Left ventricle myocardium superior (tissue), 1 donor: ENCODE measurements around the gene LRTM1. TPM values are rescaled to one million over a fixed set of nuclear protein-coding genes. Genes with fewer than 3 reads are reported as not detected.
A peak's percentile ranks its signal among the peaks of the same experiment; 100 is the strongest.

ENCODE experiments used
- ATAC-seq: fragments of 200-7000 bp; cut with Tn5 transposase; one replicate; pipeline ENCODE4 v1.9.1; 2020; ENCODE audit warnings: mild to moderate bottlenecking, moderate library complexity
- DNase-seq: peaks from one replicate; pipeline ENCODE4 v3.0.0-alpha.2; 2020
- intact Hi-C: fragments of 100-400 bp; cut with micrococcal nuclease; formaldehyde crosslinking; loops from one replicate; pipeline ENCODE4 v1.11.0; 2022
- total RNA-seq: library from RNA; stranded (reverse); fragmentation: NEBNext Ultra II Directional; extraction: Animal tissue kit (Norgen Biotek cat#: 25700); gene quantifications from one replicate; pipeline ENCODE4 v1.2.1, GENCODE V29; 2021
- donor health status: DM: no; HTN: yes; CAD: no; lungs with severe emphysema.

The LRTM1 gene
- total RNA-seq, 1 donor from 2014 or later = not detected

DNA sequence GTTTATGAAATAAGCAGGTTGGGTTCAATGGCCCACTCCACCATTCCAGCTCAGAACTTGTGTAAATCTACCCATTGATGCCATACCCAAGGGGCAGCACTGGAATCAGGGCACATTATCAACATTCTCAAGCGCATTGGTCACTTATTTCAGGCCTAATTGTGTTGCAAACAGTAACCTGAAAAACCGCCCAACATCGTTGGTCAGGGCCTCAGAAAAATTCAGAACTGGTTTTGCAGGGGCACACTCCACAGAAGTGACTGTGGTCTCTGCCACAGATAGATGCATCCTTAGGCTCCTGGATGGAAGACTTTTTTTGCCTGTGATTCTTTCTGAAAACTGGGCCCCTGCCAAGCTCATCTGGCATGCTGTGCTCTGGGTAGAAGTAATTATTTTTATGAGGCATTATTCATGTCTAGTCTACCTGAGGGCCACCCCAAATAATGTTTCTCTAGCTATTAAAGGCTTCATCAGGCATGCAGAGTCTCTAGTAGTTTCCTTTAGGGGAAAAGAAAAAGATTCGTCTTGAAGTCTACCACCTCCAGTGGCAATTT is 21.7 kb upstream of the LRTM1 start:
- no peak for ATAC-seq
- intact Hi-C loops = no loop called here
- DNase-seq = no peak

DNA sequence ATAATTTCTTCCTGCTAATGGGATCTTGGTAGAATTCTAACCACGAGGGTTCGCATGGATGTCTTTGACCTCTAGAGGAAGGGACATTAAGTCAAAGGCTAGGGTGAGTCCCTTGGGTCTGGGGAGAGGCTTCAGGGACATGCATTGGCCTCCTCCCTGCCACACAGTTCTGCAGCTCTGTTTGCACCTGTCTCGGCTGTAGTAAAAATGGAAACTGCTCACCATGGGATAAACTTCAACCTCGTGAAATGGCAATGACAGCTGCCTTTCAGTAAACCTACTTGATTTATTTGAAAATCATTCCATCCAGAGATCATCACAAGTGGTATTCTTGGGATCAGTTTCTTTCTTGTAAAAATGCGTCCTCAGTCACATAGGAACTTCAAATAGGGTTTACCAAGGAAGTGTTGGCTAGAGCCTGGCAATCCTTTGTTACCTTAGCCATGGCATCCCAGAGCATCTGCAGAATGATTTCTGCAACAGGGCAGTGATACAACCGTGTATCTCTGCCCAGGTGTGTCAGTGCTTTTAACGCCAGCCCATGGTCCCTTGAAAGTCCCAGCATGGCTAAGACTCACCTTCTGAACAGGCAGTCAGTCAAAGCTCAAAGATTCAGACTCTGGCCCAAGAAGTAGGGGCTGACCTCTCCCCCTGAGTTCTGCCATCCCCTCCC is 14.0 kb upstream of the LRTM1 start:
- ATAC-seq = no peak
- DNase-seq = no peak
- intact Hi-C loops = no loop called here

DNA sequence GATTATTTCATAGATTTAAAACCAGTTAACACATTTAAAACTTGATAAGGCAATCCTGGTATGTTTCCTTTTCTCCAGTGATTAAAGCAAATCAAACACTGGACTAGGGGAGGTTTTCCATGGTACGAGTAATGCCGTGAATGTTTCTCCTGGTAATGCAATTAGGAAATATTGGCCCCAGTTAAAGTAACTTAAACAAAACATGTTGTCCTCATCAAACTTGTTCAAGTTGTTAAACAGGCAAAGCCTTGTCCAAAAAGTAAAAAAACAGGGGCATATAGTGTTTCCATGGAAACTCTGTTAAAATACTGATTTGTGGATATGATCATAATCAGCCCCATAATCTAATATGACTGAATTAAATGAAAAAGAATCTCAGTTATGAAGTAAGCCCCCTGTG is 13.1 kb upstream of the LRTM1 start:
- no peak for ATAC-seq
- intact Hi-C loops = no loop called here

DNA sequence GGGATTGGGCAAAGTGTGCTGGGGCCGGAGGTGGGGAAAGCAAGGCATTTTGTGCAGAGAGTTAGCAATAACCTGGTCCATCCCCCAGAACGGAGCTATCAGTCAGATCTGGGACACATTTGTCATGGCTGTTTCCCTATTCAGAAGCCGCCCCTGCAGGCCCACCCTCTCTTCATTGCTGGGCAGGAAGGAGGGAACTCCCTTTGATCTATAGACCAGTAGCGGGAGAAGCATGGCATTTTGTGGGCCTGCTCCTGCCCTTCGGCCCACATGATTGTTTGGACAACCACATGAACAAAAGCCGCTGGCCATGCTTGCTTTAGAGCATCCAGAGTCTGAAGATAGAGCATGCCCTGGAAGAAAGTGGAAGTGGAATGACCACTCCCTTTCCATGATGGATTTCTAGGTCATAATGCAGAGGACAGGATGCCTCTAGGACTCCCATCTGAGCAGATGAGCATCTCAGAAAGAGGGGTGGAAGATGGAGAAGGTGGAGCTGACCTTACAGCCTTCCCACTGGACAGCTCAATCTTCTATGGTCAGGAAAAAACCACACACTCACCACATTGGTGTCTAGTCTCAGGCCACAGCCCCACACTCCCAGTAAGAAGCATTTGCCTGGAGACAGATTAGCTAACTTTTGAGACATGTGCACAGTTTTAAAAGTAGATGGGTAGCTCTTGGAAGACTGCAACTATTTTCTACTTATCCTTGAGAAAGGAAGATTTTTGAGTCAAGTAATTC is 11.9 kb upstream of the LRTM1 start:
- DNase-seq (no peak), ATAC-seq (no peak)
- intact Hi-C loops = no loop called here

More for the DNA sequence above, 13.1 kb upstream of the LRTM1 start:
- DNase-seq = no peak

DNA sequence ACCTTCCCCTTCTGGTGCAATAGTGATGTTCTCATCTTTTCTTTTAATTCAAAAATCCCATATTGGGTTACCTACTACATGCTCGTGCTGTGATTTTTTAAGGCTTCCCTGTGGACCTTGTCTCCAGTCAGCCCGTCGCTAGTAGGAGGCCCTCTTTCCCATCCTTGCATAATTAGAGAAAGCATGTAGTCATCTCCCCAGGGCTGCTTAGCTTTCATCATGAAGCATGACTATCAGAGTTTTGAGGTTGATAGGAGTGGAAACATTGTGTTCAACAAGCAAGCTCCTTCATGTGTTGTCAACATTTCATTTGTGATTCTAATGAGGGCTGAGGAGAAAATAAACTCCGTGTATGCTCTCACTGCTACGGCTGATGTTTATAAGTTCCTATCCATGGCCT is 8.7 kb upstream of the LRTM1 start:
- no peak for DNase-seq
- ATAC-seq = no peak
- intact Hi-C loops = no loop called here

DNA sequence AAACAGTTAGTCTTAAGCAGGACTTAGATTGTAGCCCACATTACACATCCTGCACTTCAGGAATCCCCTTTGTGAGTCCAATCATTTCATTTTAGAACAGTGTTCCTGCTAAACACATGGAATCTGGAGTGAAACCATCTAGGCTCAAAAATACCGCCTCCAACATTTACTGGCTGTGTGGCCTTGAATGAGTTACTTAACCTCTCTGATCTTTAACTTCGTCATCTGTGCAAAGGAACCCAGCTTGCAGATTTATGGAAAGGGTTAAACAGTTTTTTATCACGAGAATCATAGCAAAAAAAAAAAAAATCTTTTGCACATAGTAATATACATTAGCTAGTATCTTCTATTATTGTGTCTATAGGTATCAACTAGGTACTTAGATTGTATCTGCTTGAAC is 8.0 kb upstream of the LRTM1 start:
- intact Hi-C loops = no loop called here
- DNase-seq = no peak
- ATAC-seq = no peak

DNA sequence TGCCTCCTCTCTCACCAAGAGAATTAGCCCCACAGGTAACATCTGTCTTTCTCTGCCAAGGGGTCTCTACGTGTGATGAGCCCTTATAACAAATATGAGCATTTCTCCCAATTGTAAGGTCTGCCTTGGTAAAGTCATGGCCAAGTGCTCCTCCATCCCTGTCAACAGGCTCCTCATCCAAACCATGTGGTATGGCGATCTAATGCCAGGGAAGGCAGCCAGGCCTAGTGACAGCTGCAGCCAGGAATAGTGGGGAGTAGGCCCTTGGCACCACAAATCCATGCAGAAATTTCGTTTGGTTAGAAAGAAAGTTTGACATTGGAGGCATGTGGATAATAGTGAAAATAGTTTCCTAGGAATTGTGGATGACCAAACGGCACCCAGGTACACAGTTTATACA is 4.7 kb upstream of the LRTM1 start:
- intact Hi-C loops = no loop called here
- DNase-seq (peak; percentile 58), ATAC-seq (peak; percentile 79)

DNA sequence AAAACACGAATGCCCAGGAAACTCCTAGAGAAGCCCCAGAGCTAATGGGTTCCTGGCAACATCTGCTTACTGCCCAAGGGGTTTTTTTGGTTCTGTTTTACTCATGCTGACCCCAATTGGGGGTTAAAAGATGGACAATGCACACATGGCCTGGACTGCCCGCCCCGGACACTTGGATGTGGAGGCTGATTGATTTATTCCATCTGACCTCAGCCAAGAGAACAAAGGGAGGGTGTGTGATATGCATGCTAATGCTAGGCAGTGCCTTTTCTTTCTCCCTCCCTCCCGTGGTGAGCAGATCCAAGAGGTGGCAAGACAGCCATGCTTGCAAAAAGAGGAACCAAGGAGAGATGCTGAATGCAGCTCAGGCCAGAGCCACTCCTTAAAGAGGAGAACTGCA is 3.3 kb upstream of the LRTM1 start:
- intact Hi-C loops = no loop called here
- DNase-seq = no peak
- ATAC-seq = no peak

DNA sequence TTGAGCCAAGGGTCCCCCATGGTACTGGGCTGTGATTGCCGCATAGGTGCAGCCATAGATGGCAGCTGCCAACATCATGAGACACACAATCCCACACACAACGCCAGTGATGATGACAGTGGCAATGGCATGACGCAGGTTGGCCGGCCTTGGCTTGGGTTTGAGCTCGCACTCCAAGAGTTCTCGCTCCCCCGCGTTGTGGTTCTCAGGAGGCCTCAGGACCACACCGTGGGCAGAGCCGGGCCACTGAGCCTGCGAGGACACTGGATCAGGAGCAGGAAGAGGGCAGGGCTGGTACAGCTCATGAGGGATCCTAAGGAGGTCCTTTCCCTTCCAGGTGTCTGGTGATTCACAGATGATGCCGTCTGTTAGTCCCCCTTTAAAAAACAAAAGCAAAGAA is 9.3 kb downstream of the LRTM1 start:
- DNase-seq (no peak), ATAC-seq (no peak)
- intact Hi-C loops = no loop called here

DNA sequence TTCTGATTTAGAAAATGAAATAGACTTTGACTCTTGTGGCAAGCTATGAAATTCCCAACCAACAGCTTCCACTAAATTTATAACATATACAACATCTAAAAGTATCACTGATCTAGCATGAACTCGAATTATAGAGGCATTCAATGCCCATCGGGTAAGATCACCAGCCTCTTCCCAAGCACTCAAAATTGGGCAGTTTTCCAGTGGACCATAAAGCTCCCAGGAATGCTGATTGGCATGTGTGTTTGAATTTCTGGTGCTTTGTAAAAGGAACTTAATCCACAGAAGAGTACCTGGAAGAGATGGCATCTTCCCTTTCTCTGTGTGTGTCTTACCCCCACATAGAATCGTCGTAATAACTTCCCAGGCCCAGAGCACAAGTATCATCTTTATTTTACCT is 10.0 kb downstream of the LRTM1 start:
- no peak for DNase-seq
- ATAC-seq = no peak
- intact Hi-C loops = no loop called here

DNA sequence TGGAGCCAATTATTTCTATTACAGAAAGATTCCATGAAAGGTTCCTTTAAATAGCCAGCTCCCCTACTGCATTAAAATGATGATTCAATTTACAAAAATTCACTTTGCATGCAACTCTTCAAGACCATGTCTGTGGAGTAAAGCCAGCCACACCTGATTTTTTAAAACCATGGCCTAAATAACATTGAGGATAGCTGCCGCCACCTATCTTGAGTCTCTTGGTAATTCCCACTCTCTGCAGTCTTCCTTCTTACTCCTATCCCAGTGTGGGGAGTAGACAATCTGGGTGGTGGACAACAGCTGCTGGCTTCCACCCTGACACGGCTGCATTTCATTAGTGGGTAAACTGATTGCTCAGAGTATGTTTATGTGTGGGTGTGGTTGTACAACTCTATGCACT is 10.7 kb downstream of the LRTM1 start:
- DNase-seq (no peak), ATAC-seq (no peak)
- intact Hi-C loops = no loop called here

DNA sequence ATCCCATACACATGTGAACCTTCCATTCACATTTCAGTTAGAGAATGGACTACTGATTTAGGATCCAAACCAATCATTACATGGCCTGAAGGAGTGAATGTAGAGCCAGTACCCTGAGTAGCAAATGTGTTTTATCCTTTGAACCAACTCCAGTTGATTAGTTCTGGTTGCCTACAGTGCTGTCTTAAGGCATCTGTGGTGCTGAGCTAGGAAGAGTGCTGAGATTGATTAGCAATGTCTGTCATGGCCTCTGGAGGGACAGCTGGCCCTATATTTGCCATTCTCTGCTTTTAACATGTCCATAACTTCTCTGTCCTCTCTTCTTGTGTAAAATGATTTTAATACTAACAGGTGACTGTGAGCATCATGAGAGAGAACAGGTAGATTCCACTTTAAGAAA is 11.1 kb downstream of the LRTM1 start:
- intact Hi-C loops = no loop called here
- DNase-seq = no peak
- ATAC-seq = no peak

DNA sequence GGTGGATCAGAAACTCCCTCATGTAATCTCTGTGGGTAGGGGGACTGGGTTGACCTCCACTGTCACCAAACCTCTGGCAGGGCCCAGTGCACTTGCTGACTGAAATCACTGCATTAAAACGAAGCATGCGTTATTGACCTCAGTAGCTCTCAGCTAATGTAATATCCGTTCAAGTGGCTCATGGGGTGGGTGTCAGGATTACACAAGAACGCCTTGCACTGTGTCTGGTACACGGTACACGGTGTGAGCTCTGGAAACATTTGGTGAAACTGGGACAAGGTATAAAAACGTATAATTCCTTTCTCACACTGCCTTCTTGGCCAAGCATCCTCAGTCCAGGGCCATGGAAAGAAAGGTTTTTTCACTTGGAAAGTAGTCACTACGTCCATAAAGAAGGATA is 11.9 kb downstream of the LRTM1 start:
- ATAC-seq = no peak
- DNase-seq = no peak
- intact Hi-C loops = no loop called here

DNA sequence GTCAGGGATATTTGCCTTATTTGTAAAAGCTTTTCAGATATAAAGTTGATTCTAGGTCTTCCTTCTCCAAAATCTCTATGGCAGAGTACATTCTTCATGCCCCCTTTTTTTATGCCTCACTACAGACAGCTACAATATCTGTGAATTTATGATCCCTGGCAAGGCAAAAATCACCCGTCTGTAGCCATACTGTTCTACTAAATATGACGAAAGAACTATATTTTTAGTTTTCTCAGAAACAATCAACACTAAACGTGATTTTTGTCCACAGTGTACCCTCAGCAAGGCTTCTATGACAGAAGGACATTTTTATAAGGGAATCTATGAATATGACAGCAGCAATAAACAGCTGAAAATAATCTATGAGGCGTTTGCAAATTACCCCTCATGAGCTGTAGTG is 12.7 kb downstream of the LRTM1 start:
- intact Hi-C loops = no loop called here
- DNase-seq (no peak), ATAC-seq (no peak)

DNA sequence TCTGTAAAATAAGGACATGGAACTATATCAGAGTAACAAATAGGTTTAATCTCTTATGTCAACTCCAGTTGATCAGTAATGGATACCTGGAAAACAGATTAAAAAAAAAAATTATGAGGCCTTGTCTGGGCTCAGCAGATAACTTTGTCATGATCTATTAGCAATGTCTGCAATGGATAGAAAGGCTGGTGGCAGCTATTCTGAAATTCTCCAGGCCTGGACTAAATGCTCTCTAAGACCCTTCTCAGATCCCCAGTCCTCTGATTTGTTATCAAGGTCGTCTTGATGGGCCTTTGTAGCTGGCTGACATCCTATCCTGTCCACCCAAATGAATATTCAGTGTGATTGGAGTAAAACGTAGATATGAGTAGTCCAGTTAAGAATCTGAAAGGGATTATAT is 13.7 kb downstream of the LRTM1 start:
- ATAC-seq (no peak), DNase-seq (no peak)
- intact Hi-C loops = no loop called here

DNA sequence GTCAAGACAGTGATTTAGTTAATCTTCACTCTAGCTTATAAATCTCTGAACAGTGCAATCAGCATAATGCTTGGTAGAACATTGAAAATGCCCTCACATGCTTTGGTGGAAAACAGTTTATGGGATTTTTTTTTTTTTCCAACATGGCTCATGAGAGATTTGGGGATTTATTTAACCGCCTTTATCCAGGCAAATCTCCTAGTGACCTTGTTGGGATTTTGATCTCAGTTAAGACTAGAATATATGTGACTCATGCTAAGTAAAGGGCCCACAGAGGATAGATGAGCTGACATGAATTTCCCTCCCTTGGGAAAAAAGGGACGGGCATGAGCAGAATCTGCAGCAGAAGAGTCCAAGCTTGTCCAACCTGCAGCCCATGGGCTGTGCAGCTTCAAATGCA is 18.7 kb downstream of the LRTM1 start:
- intact Hi-C loops = no loop called here
- ATAC-seq = no peak
- DNase-seq = no peak

DNA sequence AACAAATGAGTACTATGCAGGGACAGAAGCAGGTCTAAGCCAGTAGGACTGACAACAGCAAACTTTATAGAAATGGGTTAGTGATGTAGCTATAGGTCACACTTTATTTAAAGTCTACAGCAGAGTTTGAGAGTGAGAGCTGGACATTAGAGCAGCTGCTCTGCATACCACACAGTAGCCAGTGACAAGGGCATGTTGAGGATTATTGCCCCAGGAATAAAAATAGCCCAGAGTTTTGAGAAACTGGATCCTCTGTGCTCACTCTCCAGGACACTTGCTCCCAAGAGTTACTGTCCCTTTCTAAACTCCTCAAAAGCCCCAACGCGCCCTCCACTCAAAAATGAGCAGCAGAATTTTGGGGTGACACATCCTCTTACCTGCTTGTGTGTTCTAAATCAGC is 21.1 kb downstream of the LRTM1 start:
- no peak for DNase-seq
- intact Hi-C loops = no loop called here
- peak; percentile 91 for ATAC-seq

DNA sequence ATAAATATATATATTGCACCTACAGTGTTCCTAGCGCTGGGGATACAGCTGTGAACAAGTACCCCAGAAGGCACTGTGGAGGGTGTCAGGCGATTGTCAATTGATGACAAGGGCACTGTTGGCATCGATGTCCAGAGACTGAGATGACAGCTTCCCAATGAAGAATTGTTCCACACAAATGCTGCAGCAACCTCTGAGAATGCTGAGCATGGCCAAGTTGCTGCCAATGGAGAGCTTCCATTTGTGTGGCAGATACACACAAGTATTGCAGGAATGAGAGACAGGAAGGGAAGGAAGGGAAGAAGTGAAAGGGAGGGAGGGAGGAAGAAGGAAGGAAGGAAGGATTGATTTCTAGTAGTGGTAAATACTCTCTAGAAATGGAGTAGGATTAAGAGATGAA is 21.9 kb downstream of the LRTM1 start:
- DNase-seq = no peak
- ATAC-seq = no peak
- intact Hi-C loops = no loop called here

DNA sequence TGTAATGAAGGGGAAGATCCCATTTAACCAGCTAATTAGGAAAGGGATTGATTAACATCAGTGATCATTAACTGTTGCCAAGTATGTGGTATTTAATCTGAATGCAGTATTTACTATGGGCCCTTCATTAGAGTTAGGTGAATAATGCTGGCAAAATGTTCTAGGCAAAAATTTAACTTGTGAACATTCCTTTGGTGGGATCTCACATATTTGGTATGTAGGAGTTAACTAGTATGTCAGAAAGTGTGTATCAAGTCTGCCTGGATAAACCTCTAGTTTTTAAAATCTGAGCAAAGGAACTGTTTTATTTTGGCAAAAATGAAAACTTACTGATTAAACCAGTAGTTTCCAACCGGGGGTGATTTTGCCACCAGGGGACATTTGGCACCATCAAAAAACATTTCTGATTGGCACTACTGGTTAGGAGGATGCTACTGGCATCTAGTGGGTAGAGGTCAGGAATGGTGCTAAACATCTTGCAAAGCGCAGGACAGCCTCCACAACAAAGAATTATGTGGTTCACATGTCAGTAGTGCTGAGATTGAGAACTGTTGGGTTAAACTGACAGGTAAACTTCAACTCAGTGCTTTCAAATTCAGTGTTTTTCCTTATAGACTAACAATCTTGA is 22.5 kb downstream of the LRTM1 start:
- ATAC-seq (no peak), DNase-seq (no peak)
- intact Hi-C loops = no loop called here

DNA sequence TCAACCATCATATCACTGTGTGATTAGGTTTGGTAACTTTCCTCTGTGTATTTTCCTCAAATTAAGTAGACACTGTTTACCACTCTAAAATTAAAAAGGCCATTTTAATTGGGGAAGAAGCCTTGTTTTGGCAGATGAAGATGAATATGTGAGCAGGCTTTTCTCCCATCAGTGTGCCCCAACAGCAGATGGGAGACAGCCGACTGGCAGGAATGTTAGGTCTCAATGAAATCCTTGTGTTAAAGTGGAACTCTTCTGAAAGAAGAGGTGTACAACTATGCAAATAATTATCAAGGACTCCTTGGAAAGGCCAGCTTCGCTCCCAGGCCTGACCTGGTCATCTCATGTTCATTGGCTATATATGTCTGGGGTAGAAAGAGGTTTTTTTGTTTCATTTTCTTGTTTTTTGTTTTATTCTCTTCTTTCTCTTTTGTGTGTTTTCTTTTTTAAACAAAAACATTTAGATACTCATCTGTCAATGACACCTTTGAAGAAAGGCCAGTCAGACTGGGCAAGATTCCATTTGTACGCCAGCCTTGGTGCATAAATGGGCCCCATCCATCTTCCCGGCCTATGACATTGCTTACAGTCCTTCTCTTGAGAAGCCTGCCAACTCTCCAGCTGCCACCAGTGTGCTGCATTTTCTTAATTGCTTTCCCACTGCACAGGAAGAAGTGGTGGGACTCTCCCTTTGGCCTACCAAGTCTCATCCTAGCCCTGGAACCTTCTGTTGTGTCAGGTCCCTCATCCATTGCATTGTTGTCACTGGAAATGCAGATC is 25.8 kb downstream of the LRTM1 start:
- intact Hi-C loops = no loop called here
- DNase-seq (no peak), ATAC-seq (no peak)
